Peyer's patch (tissue), 4 donors: ENCODE results near the gene ELAVL1.

Source experiments
- CTCF ChIP-seq, 6 experiments: fragments of 450-650 bp in 4 of 6; fragments of 200-600 bp in 2 of 6; sonication (generic) in 1 of 6; IDR thresholded peaks; one replicate each; pipeline ENCODE4 v1.5.1; 2017 to 2019; ENCODE audit warnings: antibody characterized with exemption in 6 of 6, mild to moderate bottlenecking in 3 of 6, moderate library complexity in 1 of 6
- POLR2A ChIP-seq, 2 donors: fragments of 450-650 bp; IDR thresholded peaks; one replicate each; pipeline ENCODE4 v1.5.1; 2017; ENCODE audit warnings: antibody characterized with exemption in 2 of 2, mild to moderate bottlenecking in 2 of 2, moderate library complexity in 2 of 2

- TF ChIP-seq CTCF (IDR thresholded peaks at IDR 0.05) (peak in 5 of 6 experiments; percentile 13 to 63 (median 53)), POLR2A (IDR thresholded peaks at IDR 0.05) (no peak)
Measured at GRCh38 chr19:7917267-7918061, 88.0 kb downstream of the ELAVL1 start.
